Suprapubic skin (tissue), 4 donors: ENCODE data around the gene WDFY1. TPM values are rescaled to one million over a fixed set of nuclear protein-coding genes. Genes with fewer than 3 reads are reported as not detected.

ENCODE experiments used
- DNase-seq, 2 donors: peaks; one replicate each; pipeline ENCODE4 v3.0.0-alpha.2; 2019; ENCODE audit warnings: low spot score in 2 of 2
- H3K27ac ChIP-seq: fragments of 200-600 bp; sonication (generic); one replicate; pipeline ENCODE4 v1.5.1; 2019
- H3K27me3 ChIP-seq: fragments of 200-600 bp; sonication (generic); one replicate; pipeline ENCODE4 v1.5.1; 2019
- H3K36me3 ChIP-seq: fragments of 200-600 bp; sonication (generic); one replicate; pipeline ENCODE4 v1.5.1; 2019
- H3K4me1 ChIP-seq: fragments of 200-600 bp; sonication (generic); one replicate; pipeline ENCODE4 v1.5.1; 2019
- H3K4me3 ChIP-seq: fragments of 200-600 bp; sonication (generic); one replicate; pipeline ENCODE4 v1.5.1; 2019; ENCODE audit warnings: mild to moderate bottlenecking
- H3K9me3 ChIP-seq: fragments of 200-600 bp; sonication (generic); one replicate; pipeline ENCODE4 v1.5.1; 2019
- CTCF ChIP-seq, 2 donors: fragments of 200-600 bp in 1 of 2; fragments of 450-650 bp in 1 of 2; sonication (generic) in 1 of 2; IDR thresholded peaks; one replicate each; pipeline ENCODE4 v1.5.1; 2016 to 2019; ENCODE audit warnings: antibody characterized with exemption in 2 of 2, mild to moderate bottlenecking in 1 of 2, moderate library complexity in 1 of 2
- EP300 ChIP-seq: sonication (generic); formaldehyde crosslinking; IDR thresholded peaks from one replicate; pipeline ENCODE4 v1.6.1; 2017; ENCODE audit warnings: antibody characterized with exemption
- POLR2A ChIP-seq, 2 donors: fragments of 450-650 bp; IDR thresholded peaks; one replicate each; pipeline ENCODE4 v1.6.1; 2017; ENCODE audit warnings: antibody characterized with exemption in 2 of 2, mild to moderate bottlenecking in 2 of 2, moderate library complexity in 2 of 2
- POLR2AphosphoS5 ChIP-seq, 3 donors: sonication (generic); formaldehyde crosslinking; IDR thresholded peaks; one replicate each; pipeline ENCODE4 v1.6.1; 2017; ENCODE audit warnings: antibody characterized with exemption in 3 of 3
- WGBS: methylation state at CpG from one replicate; pipeline ENCODE4 v1.1.5; 2018; 5-methylcytosine and 5-hydroxymethylcytosine counted together
- total RNA-seq, 4 donors: library from RNA; depleted of rRNA; stranded (reverse); fragments of >200 nt; gene quantifications; one replicate each; pipeline ENCODE4 v1.1.0, GENCODE V29; 2016

WDFY1 gene
- total RNA-seq, 4 donors from 2014 or later, result 20.2 to 39.8 (median 32.6) TPM

GRCh38 chr2:223900066-223900465 lies 45.1 kb downstream of the WDFY1 start:
- no peaks in the 10 kb centered on the region for H3K4me1 ChIP-seq
- H3K27me3 ChIP-seq, result no peaks in the 10 kb centered on the region
- TF ChIP-seq POLR2A (IDR thresholded peaks at IDR 0.05) (no peak), POLR2AphosphoS5 (IDR thresholded peaks at IDR 0.05) (no peak), EP300 (no peak), CTCF (IDR thresholded peaks at IDR 0.05) (no peak)
- no peaks in the 10 kb centered on the region for H3K9me3 ChIP-seq
- H3K36me3 ChIP-seq, result peaks cover 63% of the 10 kb centered on the region
- H3K27ac ChIP-seq, result no peak overlapping the region
- H3K4me3 ChIP-seq, result no peak overlapping the region
- DNase-seq, result no peak
- 96% methylated on average over 6 of the region's 6 CpGs for WGBS

DNA sequence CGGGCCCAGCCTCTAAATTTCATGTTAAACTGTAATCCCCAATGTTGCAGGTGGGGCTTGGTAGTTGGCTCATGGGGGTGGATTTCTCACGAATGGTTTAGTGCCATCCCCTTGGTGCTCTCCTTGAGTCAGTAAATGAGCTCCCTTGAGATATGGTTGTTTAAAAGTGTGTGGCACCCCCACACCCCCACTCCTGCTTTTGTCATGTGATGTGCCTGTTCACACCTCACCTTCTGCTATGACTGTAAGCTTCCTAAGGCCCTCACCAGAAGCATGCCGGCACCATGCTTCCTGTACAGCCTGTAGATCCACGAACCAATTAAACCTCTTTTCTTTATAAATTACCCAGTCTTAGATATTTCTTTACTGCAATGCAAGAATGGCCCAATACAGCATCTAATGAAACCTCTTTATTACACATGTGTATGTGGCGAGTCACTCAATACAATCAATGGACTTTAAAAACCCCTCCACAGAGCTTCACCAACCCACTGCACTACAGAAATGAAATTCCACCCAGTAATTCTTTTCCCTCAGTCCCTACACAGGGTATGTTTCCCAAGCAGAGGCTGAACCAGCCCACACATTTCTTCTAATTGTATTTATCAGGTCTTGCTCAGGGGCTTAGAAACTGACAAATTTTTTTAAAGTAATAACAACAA lies 47.3 kb downstream of the WDFY1 start:
- Histone ChIP-seq H3K4me3 (no peak overlapping the region), H3K27ac (no peak overlapping the region), H3K36me3 (peaks cover 70% of the 10 kb centered on the region), H3K27me3 (no peaks in the 10 kb centered on the region), H3K4me1 (no peaks in the 10 kb centered on the region), H3K9me3 (no peaks in the 10 kb centered on the region)
- no peak for TF ChIP-seq POLR2A (IDR thresholded peaks at IDR 0.05)
- no peak for TF ChIP-seq EP300
- no peak for TF ChIP-seq POLR2AphosphoS5 (IDR thresholded peaks at IDR 0.05)
- TF ChIP-seq CTCF (IDR thresholded peaks at IDR 0.05), result no peak
- DNase-seq, result no peak
- 94% methylated on average over 5 of the region's 5 CpGs for WGBS

- peaks cover 72% of the 10 kb centered on the region for H3K36me3 ChIP-seq
- DNase-seq, result peak in 1 of 2 donors; percentile 64
- H3K27me3 ChIP-seq, result no peaks in the 10 kb centered on the region
- H3K4me1 ChIP-seq, result no peaks in the 10 kb centered on the region
- H3K27ac ChIP-seq, result no peak overlapping the region
- H3K9me3 ChIP-seq, result no peaks in the 10 kb centered on the region
- TF ChIP-seq EP300, result no peak
- TF ChIP-seq POLR2A (IDR thresholded peaks at IDR 0.05), result no peak
- no peak for TF ChIP-seq POLR2AphosphoS5 (IDR thresholded peaks at IDR 0.05)
- no peak for TF ChIP-seq CTCF (IDR thresholded peaks at IDR 0.05)
- H3K4me3 ChIP-seq, result no peak overlapping the region
- WGBS, result 64% methylated on average over 4 of the region's 4 CpGs
Observed at GRCh38 chr2:223896833-223897311, 48.3 kb downstream of the WDFY1 start.

DNA sequence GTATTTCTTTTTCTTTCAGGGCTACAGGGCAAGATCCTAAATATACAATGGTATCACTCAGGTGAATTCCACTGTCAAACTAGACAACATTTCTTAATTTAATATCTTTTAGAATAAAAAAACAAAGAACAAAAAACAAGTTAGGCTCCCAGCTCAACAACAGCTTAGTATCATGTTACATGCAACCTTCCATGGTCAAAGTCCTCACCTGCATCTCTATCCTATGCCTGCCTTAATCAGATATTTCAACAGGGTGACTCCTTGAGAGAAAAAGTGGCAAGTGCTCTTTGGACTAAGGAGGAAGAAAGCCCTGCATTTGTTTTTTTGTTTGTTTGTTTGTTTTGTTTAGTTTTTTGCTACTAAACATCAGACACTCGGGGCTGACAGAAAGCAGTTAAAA lies 50.2 kb downstream of the WDFY1 start:
- no peak for DNase-seq
- no peaks in the 10 kb centered on the region for H3K27me3 ChIP-seq
- H3K4me3 ChIP-seq, result no peak overlapping the region
- H3K36me3 ChIP-seq, result peaks cover 62% of the 10 kb centered on the region
- H3K9me3 ChIP-seq, result no peaks in the 10 kb centered on the region
- no peaks in the 10 kb centered on the region for H3K4me1 ChIP-seq
- H3K27ac ChIP-seq, result no peak overlapping the region
- 96% methylated on average over 1 of the region's 1 CpG for WGBS
- TF ChIP-seq CTCF (IDR thresholded peaks at IDR 0.05) (no peak), POLR2AphosphoS5 (IDR thresholded peaks at IDR 0.05) (no peak), EP300 (no peak), POLR2A (IDR thresholded peaks at IDR 0.05) (no peak)

- no peaks in the 10 kb centered on the region for H3K27me3 ChIP-seq
- 90% methylated on average over 8 of the region's 8 CpGs for WGBS
- H3K27ac ChIP-seq, result no peak overlapping the region
- peaks cover 63% of the 10 kb centered on the region for H3K36me3 ChIP-seq
- no peaks in the 10 kb centered on the region for H3K9me3 ChIP-seq
- H3K4me3 ChIP-seq, result no peak overlapping the region
- no peak for DNase-seq
- H3K4me1 ChIP-seq, result no peaks in the 10 kb centered on the region
- TF ChIP-seq POLR2AphosphoS5 (IDR thresholded peaks at IDR 0.05) (no peak), CTCF (IDR thresholded peaks at IDR 0.05) (no peak), EP300 (no peak), POLR2A (IDR thresholded peaks at IDR 0.05) (no peak)
Observed at GRCh38 chr2:223894009-223894408, 51.1 kb downstream of the WDFY1 start.
